Progenitor cell of endocrine pancreas (in vitro differentiated cells): Measurements from ENCODE around the gene FBLN1. TPM values are rescaled to one million over a fixed set of nuclear protein-coding genes. Genes with fewer than 3 reads are reported as not detected.
"Not testable (repeated sequence)": the region's sequence is repeated elsewhere in the genome, so short reads cannot be mapped to it uniquely, and the experiment has no call there.

Experiments
- DNase-seq: peaks from one replicate; pipeline ENCODE4 v3.0.0; 2021; ENCODE audit warnings: low spot score; ENCODE audit not compliant: unreplicated experiment
- H3K27ac Mint-ChIP-seq: 2 replicates; pipeline ENCODE4 v1.8.0; 2021; ENCODE audit warnings: mild to moderate bottlenecking, moderate library complexity, mixed read lengths
- H3K27me3 Mint-ChIP-seq: 2 replicates; pipeline ENCODE4 v1.8.0; 2021; ENCODE audit warnings: mixed read lengths
- H3K36me3 Mint-ChIP-seq: 2 replicates; pipeline ENCODE4 v1.8.0; 2022; ENCODE audit warnings: mixed read lengths; ENCODE audit not compliant: insufficient read depth
- H3K4me1 Mint-ChIP-seq: 2 replicates; pipeline ENCODE4 v1.8.0; 2021; ENCODE audit warnings: low read depth, mixed read lengths
- H3K4me3 Mint-ChIP-seq: 2 replicates; pipeline ENCODE4 v1.8.0; 2021; ENCODE audit warnings: low read depth, mild to moderate bottlenecking, moderate library complexity, mixed read lengths
- H3K9me3 Mint-ChIP-seq: 2 replicates; pipeline ENCODE4 v1.8.0; 2021; ENCODE audit warnings: low read depth, mixed read lengths
- CTCF ChIP-seq: fragments of 200-600 bp; sonication (generic); IDR thresholded peaks from one replicate; pipeline ENCODE4 v1.5.0; 2021; ENCODE audit warnings: antibody characterized with exemption, mild to moderate bottlenecking; ENCODE audit not compliant: unreplicated experiment
- total RNA-seq: library from RNA; stranded (reverse); gene quantifications from 2 replicates; pipeline ENCODE4 v1.2.1, GENCODE V29; 2021

FBLN1 gene
- total RNA-seq, 1 donor from 2014 or later: 258 TPM

- no peak for DNase-seq
- TF ChIP-seq CTCF: no peak
- Mint-ChIP-seq H3K4me1 (no peaks in the 10 kb centered on the region), H3K27ac (no peak overlapping the region), H3K4me3 (no peak overlapping the region), H3K27me3 (peaks cover 3% of the 10 kb centered on the region), H3K9me3 (peaks cover 12% of the 10 kb centered on the region), H3K36me3 (no peaks in the 10 kb centered on the region)
Measured at GRCh38 chr22:45616432-45616831, 113.7 kb downstream of the FBLN1 start.

GRCh38 chr22:45617948-45618347, 115.3 kb downstream of the FBLN1 start:
- Mint-ChIP-seq H3K27ac (no peak overlapping the region), H3K4me3 (no peak overlapping the region), H3K9me3 (peaks cover 12% of the 10 kb centered on the region), H3K27me3 (no peaks in the 10 kb centered on the region), H3K36me3 (no peaks in the 10 kb centered on the region), H3K4me1 (no peaks in the 10 kb centered on the region)
- no peak for TF ChIP-seq CTCF
- DNase-seq: no peak

GRCh38 chr22:45620706-45621105, 118.0 kb downstream of the FBLN1 start:
- no peak for DNase-seq
- TF ChIP-seq CTCF: no peak
- Mint-ChIP-seq H3K36me3 (no peaks in the 10 kb centered on the region), H3K9me3 (peaks cover 12% of the 10 kb centered on the region), H3K4me3 (no peak overlapping the region), H3K27me3 (peaks cover 11% of the 10 kb centered on the region), H3K4me1 (no peaks in the 10 kb centered on the region), H3K27ac (no peak overlapping the region)

- Mint-ChIP-seq H3K27ac (no peak overlapping the region), H3K4me1 (peaks cover 2% of the 10 kb centered on the region), H3K27me3 (peaks cover 11% of the 10 kb centered on the region), H3K4me3 (no peak overlapping the region), H3K9me3 (peaks cover 8% of the 10 kb centered on the region), H3K36me3 (no peaks in the 10 kb centered on the region)
- no peak for TF ChIP-seq CTCF
- DNase-seq: no peak
Measured at GRCh38 chr22:45621836-45622600, 119.3 kb downstream of the FBLN1 start.

- peaks cover 11% of the 10 kb centered on the region for H3K27me3 Mint-ChIP-seq
- not testable (repeated sequence) for DNase-seq, H3K9me3 Mint-ChIP-seq, H3K4me1 Mint-ChIP-seq, H3K4me3 Mint-ChIP-seq, H3K36me3 Mint-ChIP-seq, H3K27ac Mint-ChIP-seq
Measured at GRCh38 chr22:45623464-45624145, 120.9 kb downstream of the FBLN1 start.
